SH-SY5Y (cell line): ENCODE data around the gene PRKG1.

Source experiments
- GATA2 ChIP-seq: IDR thresholded peaks from 2 replicates; pipeline ENCODE4 v1.6.1; 2011; ENCODE audit warnings: mild to moderate bottlenecking, low read depth, low read length
- GATA3 ChIP-seq: IDR thresholded peaks from 2 replicates; pipeline ENCODE4 v1.6.1; 2011; ENCODE audit warnings: low read depth, mild to moderate bottlenecking, low read length, moderate library complexity

The PRKG1 gene

GRCh38 chr10:52318822-52319464 is 1244.7 kb downstream of the PRKG1 start:
- TF ChIP-seq GATA3 (no peak), GATA2 (no peak)

- TF ChIP-seq GATA3: no peak
Measured at GRCh38 chr10:52319926-52320325, 1245.6 kb downstream of the PRKG1 start.

- TF ChIP-seq GATA2 (no peak), GATA3 (no peak)
Measured at GRCh38 chr10:52322323-52322722, 1248.0 kb downstream of the PRKG1 start.

GRCh38 chr10:52322936-52323335 is 1248.6 kb downstream of the PRKG1 start:
- TF ChIP-seq GATA2 (no peak), GATA3 (no peak)

GRCh38 chr10:52326382-52326781 is 1252.1 kb downstream of the PRKG1 start:
- TF ChIP-seq GATA2 (no peak), GATA3 (no peak)

GRCh38 chr10:52331638-52332364 is 1257.5 kb downstream of the PRKG1 start:
- TF ChIP-seq GATA2 (no peak), GATA3 (no peak)

GRCh38 chr10:52332815-52333214 is 1258.5 kb downstream of the PRKG1 start:
- TF ChIP-seq GATA3: no peak
- no peak for TF ChIP-seq GATA2

- TF ChIP-seq GATA3: no peak
- no peak for TF ChIP-seq GATA2
Measured at GRCh38 chr10:52334595-52334994, 1260.3 kb downstream of the PRKG1 start.

GRCh38 chr10:52335665-52336064 is 1261.4 kb downstream of the PRKG1 start:
- TF ChIP-seq GATA3 (no peak), GATA2 (no peak)

- TF ChIP-seq GATA3 (no peak), GATA2 (no peak)
Measured at GRCh38 chr10:52337225-52337624, 1262.9 kb downstream of the PRKG1 start.

- TF ChIP-seq GATA2 (no peak), GATA3 (no peak)
Measured at GRCh38 chr10:52343439-52343838, 1269.2 kb downstream of the PRKG1 start.

GRCh38 chr10:52346394-52347326 is 1272.4 kb downstream of the PRKG1 start:
- TF ChIP-seq GATA2 (no peak), GATA3 (no peak)

- TF ChIP-seq GATA3: no peak
- no peak for TF ChIP-seq GATA2
Measured at GRCh38 chr10:52347327-52347667, 1273.0 kb downstream of the PRKG1 start.
